ENCODE measurements around the gene KLF3. TPM values are rescaled to one million over a fixed set of nuclear protein-coding genes. Genes with fewer than 3 reads are reported as not detected.

The KLF3 gene
- total and polyA plus RNA-seq, 9 of the 15 experiments (the other 6 are each of a cell fraction or from before 2014, with no cell fraction given) = 9.9 to 47.2 (median 18.1) TPM

DNA sequence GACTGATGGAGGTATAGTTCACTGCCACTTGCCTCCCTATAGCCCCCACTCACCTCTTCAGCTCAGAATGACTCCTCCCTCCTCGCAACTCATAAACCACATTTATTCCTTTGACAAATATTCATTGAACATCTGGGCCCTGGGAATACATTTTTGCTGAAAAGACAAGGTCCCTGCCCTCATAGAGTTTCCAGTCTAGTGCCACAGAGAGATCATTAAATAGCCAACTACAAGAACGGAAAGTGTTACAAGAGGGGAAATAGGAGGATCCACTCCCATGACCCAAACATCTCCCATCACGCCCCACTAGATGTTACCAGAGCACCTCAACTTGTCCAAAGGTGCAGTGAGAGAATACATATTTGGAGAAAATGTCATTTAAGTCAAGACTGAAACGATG, 3.2 kb upstream of the KLF3 start (continued):
- TF ChIP-seq, protein P1, sequence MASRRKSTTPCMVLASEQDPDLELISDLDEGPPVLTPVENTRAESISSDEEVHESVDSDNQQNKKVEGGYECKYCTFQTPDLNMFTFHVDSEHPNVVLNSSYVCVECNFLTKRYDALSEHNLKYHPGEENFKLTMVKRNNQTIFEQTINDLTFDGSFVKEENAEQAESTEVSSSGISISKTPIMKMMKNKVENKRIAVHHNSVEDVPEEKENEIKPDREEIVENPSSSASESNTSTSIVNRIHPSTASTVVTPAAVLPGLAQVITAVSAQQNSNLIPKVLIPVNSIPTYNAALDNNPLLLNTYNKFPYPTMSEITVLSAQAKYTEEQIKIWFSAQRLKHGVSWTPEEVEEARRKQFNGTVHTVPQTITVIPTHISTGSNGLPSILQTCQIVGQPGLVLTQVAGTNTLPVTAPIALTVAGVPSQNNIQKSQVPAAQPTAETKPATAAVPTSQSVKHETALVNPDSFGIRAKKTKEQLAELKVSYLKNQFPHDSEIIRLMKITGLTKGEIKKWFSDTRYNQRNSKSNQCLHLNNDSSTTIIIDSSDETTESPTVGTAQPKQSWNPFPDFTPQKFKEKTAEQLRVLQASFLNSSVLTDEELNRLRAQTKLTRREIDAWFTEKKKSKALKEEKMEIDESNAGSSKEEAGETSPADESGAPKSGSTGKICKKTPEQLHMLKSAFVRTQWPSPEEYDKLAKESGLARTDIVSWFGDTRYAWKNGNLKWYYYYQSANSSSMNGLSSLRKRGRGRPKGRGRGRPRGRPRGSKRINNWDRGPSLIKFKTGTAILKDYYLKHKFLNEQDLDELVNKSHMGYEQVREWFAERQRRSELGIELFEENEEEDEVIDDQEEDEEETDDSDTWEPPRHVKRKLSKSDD (conservative IDR thresholded peaks at IDR 0.05; ENCODE audit: low read length) = no peak
- TF ChIP-seq CBX3 (IDR thresholded peaks at IDR 0.05; ENCODE audit: borderline replicate concordance in 1 of 2, low read length in 2 of 2) (peak in 1 of 2 experiments; percentile 72; a peak in 2 of 3 replicates), ZNF354B (CRISPR knock-in tag; IDR thresholded peaks at IDR 0.05) (no peak), HNRNPH1 (optimal IDR thresholded peaks at IDR 0.05; ENCODE audit: low read depth, low read length) (no peak), JUNB (CRISPR knock-in tag; conservative IDR thresholded peaks at IDR 0.05) (no peak), ZNF282 (CRISPR knock-in tag; IDR thresholded peaks at IDR 0.05) (no peak), TRIM24 (IDR thresholded peaks at IDR 0.05) (peak; percentile 45 to 70; a peak in 3 of 4 replicates), ZNF316 (IDR thresholded peaks at IDR 0.05) (peak; percentile 90)
- TF ChIP-seq, protein P2, sequence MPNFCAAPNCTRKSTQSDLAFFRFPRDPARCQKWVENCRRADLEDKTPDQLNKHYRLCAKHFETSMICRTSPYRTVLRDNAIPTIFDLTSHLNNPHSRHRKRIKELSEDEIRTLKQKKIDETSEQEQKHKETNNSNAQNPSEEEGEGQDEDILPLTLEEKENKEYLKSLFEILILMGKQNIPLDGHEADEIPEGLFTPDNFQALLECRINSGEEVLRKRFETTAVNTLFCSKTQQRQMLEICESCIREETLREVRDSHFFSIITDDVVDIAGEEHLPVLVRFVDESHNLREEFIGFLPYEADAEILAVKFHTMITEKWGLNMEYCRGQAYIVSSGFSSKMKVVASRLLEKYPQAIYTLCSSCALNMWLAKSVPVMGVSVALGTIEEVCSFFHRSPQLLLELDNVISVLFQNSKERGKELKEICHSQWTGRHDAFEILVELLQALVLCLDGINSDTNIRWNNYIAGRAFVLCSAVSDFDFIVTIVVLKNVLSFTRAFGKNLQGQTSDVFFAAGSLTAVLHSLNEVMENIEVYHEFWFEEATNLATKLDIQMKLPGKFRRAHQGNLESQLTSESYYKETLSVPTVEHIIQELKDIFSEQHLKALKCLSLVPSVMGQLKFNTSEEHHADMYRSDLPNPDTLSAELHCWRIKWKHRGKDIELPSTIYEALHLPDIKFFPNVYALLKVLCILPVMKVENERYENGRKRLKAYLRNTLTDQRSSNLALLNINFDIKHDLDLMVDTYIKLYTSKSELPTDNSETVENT (CRISPR knock-in tag; IDR thresholded peaks at IDR 0.05) = no peak
- TF ChIP-seq, protein P3, sequence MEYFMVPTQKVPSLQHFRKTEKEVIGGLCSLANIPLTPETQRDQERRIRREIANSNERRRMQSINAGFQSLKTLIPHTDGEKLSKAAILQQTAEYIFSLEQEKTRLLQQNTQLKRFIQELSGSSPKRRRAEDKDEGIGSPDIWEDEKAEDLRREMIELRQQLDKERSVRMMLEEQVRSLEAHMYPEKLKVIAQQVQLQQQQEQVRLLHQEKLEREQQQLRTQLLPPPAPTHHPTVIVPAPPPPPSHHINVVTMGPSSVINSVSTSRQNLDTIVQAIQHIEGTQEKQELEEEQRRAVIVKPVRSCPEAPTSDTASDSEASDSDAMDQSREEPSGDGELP (CRISPR knock-in tag; IDR thresholded peaks at IDR 0.05; ENCODE audit: borderline replicate concordance) = no peak
- TF ChIP-seq, protein P4, sequence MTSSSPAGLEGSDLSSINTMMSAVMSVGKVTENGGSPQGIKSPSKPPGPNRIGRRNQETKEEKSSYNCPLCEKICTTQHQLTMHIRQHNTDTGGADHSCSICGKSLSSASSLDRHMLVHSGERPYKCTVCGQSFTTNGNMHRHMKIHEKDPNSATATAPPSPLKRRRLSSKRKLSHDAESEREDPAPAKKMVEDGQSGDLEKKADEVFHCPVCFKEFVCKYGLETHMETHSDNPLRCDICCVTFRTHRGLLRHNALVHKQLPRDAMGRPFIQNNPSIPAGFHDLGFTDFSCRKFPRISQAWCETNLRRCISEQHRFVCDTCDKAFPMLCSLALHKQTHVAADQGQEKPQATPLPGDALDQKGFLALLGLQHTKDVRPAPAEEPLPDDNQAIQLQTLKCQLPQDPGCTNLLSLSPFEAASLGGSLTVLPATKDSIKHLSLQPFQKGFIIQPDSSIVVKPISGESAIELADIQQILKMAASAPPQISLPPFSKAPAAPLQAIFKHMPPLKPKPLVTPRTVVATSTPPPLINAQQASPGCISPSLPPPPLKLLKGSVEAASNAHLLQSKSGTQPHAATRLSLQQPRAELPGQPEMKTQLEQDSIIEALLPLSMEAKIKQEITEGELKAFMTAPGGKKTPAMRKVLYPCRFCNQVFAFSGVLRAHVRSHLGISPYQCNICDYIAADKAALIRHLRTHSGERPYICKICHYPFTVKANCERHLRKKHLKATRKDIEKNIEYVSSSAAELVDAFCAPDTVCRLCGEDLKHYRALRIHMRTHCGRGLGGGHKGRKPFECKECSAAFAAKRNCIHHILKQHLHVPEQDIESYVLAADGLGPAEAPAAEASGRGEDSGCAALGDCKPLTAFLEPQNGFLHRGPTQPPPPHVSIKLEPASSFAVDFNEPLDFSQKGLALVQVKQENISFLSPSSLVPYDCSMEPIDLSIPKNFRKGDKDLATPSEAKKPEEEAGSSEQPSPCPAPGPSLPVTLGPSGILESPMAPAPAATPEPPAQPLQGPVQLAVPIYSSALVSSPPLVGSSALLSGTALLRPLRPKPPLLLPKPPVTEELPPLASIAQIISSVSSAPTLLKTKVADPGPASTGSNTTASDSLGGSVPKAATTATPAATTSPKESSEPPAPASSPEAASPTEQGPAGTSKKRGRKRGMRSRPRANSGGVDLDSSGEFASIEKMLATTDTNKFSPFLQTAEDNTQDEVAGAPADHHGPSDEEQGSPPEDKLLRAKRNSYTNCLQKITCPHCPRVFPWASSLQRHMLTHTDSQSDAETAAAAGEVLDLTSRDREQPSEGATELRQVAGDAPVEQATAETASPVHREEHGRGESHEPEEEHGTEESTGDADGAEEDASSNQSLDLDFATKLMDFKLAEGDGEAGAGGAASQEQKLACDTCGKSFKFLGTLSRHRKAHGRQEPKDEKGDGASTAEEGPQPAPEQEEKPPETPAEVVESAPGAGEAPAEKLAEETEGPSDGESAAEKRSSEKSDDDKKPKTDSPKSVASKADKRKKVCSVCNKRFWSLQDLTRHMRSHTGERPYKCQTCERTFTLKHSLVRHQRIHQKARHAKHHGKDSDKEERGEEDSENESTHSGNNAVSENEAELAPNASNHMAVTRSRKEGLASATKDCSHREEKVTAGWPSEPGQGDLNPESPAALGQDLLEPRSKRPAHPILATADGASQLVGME (CRISPR knock-in tag; IDR thresholded peaks at IDR 0.05) = no peak
- TF ChIP-seq, protein P5, sequence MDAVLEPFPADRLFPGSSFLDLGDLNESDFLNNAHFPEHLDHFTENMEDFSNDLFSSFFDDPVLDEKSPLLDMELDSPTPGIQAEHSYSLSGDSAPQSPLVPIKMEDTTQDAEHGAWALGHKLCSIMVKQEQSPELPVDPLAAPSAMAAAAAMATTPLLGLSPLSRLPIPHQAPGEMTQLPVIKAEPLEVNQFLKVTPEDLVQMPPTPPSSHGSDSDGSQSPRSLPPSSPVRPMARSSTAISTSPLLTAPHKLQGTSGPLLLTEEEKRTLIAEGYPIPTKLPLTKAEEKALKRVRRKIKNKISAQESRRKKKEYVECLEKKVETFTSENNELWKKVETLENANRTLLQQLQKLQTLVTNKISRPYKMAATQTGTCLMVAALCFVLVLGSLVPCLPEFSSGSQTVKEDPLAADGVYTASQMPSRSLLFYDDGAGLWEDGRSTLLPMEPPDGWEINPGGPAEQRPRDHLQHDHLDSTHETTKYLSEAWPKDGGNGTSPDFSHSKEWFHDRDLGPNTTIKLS (IDR thresholded peaks at IDR 0.05; ENCODE audit: borderline replicate concordance, low read depth) = no peak
- TF ChIP-seq, protein P6, sequence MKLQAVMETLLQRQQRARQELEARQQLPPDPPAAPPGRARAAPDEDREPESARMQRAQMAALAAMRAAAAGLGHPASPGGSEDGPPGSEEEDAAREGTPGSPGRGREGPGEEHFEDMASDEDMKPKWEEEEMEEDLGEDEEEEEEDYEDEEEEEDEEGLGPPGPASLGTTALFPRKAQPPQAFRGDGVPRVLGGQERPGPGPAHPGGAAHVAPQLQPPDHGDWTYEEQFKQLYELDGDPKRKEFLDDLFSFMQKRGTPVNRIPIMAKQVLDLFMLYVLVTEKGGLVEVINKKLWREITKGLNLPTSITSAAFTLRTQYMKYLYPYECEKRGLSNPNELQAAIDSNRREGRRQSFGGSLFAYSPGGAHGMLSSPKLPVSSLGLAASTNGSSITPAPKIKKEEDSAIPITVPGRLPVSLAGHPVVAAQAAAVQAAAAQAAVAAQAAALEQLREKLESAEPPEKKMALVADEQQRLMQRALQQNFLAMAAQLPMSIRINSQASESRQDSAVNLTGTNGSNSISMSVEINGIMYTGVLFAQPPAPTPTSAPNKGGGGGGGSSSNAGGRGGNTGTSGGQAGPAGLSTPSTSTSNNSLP (IDR thresholded peaks at IDR 0.05; ENCODE audit: borderline replicate concordance, low read depth, low read length) = no peak

All from K562 (cell line).